HepG2 (cell line): ENCODE results near the gene TXNIP. TPM values are rescaled to one million over a fixed set of nuclear protein-coding genes. Genes with fewer than 3 reads are reported as not detected.

Source experiments
- ARID2 ChIP-seq: sonication (generic); formaldehyde crosslinking; IDR thresholded peaks from 2 replicates; pipeline ENCODE4 v1.8.1; 2022; ENCODE audit warnings: mild to moderate bottlenecking, missing genetic modification reagents, borderline replicate concordance
- CEBPG ChIP-seq: IDR thresholded peaks from 2 replicates; pipeline ENCODE4 v1.6.1; 2016
- FOXO1 ChIP-seq: sonication (generic); formaldehyde crosslinking; IDR thresholded peaks from 2 replicates; pipeline ENCODE4 v1.4.0; 2020; ENCODE audit warnings: missing genetic modification reagents
- NCOR1 ChIP-seq: fragments of 200-600 bp; sonication (generic); IDR thresholded peaks from 2 replicates; pipeline ENCODE4 v1.7.0; 2017; ENCODE audit warnings: antibody characterized with exemption, low read length, borderline replicate concordance
- REPIN1 ChIP-seq: sonication (generic); formaldehyde crosslinking; IDR thresholded peaks from 2 replicates; pipeline ENCODE4 v1.8.0; 2022; ENCODE audit warnings: missing genetic modification reagents, low read depth, mild to moderate bottlenecking, borderline replicate concordance
- TEAD3 ChIP-seq: optimal IDR thresholded peaks from 2 replicates; pipeline ENCODE3; 2016; ENCODE audit warnings: borderline replicate concordance
- polyA plus RNA-seq, 8 experiments: library from polyadenylated mRNA; depleted of rRNA in 3 of 8; stranded (reverse) in 7 of 8; unstranded in 1 of 8; fragments of >200 nt; fragmentation: Illumina TruSeq in 4 of 8; extraction: Trizol in 4 of 8; gene quantifications; 2 replicates each; pipeline versions ENCODE4 v1.2.1 to v1.2.3, GENCODE V29; 2011 to 2016; ENCODE audit warnings: low read depth in 4 of 8, missing spikeins in 1 of 8, mixed read lengths in 1 of 8; ENCODE audit not compliant: insufficient read depth in 1 of 8
- total RNA-seq, 5 experiments: library from RNA; depleted of rRNA; stranded (reverse); fragments of >200 nt; fragmentation: Illumina TruSeq; extraction: Trizol; gene quantifications; 2 replicates each; pipeline ENCODE4 v1.2.3, GENCODE V29; 2016; ENCODE audit warnings: low read depth in 1 of 5
- TF ChIP-seq, protein P1 (sequence below): sonication (generic); formaldehyde crosslinking; IDR thresholded peaks from 2 replicates; pipeline ENCODE4 v1.8.1; 2022; ENCODE audit warnings: mild to moderate bottlenecking, missing genetic modification reagents
- TF ChIP-seq, protein P2 (sequence below): sonication (generic); formaldehyde crosslinking; IDR thresholded peaks from 2 replicates; pipeline ENCODE4 v1.4.0; 2020; ENCODE audit warnings: mild to moderate bottlenecking, missing genetic modification reagents
- TF ChIP-seq, protein P3 (sequence below): sonication (generic); formaldehyde crosslinking; IDR thresholded peaks from 2 replicates; pipeline ENCODE4 v1.5.1; 2020; ENCODE audit warnings: mild to moderate bottlenecking, moderate library complexity, missing genetic modification reagents
- TF ChIP-seq, protein P4 (sequence below): sonication (generic); formaldehyde crosslinking; IDR thresholded peaks from 2 replicates; pipeline ENCODE4 v1.4.0; 2020; ENCODE audit warnings: missing genetic modification reagents
- TF ChIP-seq, protein P5 (sequence below): sonication (generic); formaldehyde crosslinking; conservative IDR thresholded peaks from 2 replicates; pipeline ENCODE4 v1.4.0; 2020; ENCODE audit warnings: missing genetic modification reagents
- TF ChIP-seq, protein P6 (sequence below): sonication (generic); formaldehyde crosslinking; IDR thresholded peaks from 2 replicates; pipeline ENCODE4 v1.4.0; 2020; ENCODE audit warnings: missing genetic modification reagents, mild to moderate bottlenecking, borderline replicate concordance

The TXNIP gene
- total and polyA plus RNA-seq, 2 of the 13 experiments (the other 11 are each of a cell fraction or from before 2014, with no cell fraction given), result 24.4 to 237 TPM

DNA sequence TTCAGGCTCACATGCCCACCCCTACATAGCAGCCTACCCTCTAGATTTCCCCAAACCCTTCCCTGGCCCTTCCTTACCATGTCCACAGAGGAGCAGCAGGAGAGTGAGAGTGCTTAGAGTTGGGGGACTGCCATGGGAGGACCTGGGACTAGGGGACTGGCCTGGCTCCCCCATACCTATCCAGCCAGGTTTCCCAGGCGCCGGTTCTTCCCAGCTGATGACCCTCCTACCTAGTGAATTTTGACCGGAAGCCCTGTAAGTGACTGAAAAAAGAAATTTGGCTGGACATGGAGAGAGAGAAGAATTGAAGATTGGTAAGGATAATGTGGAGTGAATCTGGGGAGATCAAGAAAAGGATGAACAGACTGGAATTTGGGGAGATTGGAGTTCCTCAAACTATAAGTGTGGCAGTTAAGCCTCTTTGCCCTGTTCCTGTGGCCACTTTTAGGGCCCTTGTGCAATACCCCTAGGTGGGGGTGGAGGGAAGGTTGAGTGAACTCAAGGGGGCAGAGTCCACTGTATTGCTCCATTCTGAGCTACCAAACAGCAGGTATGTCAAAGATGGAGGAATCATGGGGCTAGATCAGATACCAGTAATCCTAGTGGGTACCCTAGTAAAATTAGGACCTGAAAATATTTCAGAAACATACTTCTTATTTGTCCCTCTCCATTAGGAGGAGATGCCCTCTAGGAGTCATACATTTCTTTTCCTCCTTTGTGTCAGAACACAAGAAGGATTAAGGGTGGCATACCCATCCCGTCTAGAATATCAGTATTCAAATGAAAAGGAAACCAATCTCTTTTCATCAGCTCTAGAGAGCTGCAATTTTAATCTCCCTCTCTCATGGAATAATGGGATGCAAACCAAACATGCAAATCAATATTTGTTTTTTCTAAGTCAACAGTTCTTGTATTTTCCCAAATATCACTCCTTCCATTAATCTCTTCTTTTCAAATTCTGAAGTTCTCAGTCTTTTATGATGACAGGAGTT, 24.0 kb upstream of the TXNIP start (continued):
- TF ChIP-seq, protein P1, sequence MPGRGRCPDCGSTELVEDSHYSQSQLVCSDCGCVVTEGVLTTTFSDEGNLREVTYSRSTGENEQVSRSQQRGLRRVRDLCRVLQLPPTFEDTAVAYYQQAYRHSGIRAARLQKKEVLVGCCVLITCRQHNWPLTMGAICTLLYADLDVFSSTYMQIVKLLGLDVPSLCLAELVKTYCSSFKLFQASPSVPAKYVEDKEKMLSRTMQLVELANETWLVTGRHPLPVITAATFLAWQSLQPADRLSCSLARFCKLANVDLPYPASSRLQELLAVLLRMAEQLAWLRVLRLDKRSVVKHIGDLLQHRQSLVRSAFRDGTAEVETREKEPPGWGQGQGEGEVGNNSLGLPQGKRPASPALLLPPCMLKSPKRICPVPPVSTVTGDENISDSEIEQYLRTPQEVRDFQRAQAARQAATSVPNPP (CRISPR knock-in tag), result no peak
- no peak for TF ChIP-seq ARID2 (CRISPR knock-in tag)
- TF ChIP-seq, protein P2, sequence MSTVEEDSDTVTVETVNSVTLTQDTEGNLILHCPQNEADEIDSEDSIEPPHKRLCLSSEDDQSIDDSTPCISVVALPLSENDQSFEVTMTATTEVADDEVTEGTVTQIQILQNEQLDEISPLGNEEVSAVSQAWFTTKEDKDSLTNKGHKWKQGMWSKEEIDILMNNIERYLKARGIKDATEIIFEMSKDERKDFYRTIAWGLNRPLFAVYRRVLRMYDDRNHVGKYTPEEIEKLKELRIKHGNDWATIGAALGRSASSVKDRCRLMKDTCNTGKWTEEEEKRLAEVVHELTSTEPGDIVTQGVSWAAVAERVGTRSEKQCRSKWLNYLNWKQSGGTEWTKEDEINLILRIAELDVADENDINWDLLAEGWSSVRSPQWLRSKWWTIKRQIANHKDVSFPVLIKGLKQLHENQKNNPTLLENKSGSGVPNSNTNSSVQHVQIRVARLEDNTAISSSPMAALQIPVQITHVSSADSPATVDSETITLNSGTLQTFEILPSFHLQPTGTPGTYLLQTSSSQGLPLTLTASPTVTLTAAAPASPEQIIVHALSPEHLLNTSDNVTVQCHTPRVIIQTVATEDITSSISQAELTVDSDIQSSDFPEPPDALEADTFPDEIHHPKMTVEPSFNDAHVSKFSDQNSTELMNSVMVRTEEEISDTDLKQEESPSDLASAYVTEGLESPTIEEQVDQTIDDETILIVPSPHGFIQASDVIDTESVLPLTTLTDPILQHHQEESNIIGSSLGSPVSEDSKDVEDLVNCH (CRISPR knock-in tag), result no peak
- TF ChIP-seq, protein P3, sequence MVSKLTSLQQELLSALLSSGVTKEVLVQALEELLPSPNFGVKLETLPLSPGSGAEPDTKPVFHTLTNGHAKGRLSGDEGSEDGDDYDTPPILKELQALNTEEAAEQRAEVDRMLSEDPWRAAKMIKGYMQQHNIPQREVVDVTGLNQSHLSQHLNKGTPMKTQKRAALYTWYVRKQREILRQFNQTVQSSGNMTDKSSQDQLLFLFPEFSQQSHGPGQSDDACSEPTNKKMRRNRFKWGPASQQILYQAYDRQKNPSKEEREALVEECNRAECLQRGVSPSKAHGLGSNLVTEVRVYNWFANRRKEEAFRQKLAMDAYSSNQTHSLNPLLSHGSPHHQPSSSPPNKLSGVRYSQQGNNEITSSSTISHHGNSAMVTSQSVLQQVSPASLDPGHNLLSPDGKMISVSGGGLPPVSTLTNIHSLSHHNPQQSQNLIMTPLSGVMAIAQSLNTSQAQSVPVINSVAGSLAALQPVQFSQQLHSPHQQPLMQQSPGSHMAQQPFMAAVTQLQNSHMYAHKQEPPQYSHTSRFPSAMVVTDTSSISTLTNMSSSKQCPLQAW (CRISPR knock-in tag), result no peak
- TF ChIP-seq NCOR1, result peak; percentile 82
- peak; percentile 98 for TF ChIP-seq CEBPG (CRISPR knock-in tag)
- TF ChIP-seq TEAD3 (CRISPR knock-in tag), result peak; percentile 23
- TF ChIP-seq, protein P4, sequence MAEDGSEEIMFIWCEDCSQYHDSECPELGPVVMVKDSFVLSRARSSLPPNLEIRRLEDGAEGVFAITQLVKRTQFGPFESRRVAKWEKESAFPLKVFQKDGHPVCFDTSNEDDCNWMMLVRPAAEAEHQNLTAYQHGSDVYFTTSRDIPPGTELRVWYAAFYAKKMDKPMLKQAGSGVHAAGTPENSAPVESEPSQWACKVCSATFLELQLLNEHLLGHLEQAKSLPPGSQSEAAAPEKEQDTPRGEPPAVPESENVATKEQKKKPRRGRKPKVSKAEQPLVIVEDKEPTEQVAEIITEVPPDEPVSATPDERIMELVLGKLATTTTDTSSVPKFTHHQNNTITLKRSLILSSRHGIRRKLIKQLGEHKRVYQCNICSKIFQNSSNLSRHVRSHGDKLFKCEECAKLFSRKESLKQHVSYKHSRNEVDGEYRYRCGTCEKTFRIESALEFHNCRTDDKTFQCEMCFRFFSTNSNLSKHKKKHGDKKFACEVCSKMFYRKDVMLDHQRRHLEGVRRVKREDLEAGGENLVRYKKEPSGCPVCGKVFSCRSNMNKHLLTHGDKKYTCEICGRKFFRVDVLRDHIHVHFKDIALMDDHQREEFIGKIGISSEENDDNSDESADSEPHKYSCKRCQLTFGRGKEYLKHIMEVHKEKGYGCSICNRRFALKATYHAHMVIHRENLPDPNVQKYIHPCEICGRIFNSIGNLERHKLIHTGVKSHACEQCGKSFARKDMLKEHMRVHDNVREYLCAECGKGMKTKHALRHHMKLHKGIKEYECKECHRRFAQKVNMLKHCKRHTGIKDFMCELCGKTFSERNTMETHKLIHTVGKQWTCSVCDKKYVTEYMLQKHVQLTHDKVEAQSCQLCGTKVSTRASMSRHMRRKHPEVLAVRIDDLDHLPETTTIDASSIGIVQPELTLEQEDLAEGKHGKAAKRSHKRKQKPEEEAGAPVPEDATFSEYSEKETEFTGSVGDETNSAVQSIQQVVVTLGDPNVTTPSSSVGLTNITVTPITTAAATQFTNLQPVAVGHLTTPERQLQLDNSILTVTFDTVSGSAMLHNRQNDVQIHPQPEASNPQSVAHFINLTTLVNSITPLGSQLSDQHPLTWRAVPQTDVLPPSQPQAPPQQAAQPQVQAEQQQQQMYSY, result no peak
- TF ChIP-seq REPIN1, result no peak
- TF ChIP-seq, protein P5, sequence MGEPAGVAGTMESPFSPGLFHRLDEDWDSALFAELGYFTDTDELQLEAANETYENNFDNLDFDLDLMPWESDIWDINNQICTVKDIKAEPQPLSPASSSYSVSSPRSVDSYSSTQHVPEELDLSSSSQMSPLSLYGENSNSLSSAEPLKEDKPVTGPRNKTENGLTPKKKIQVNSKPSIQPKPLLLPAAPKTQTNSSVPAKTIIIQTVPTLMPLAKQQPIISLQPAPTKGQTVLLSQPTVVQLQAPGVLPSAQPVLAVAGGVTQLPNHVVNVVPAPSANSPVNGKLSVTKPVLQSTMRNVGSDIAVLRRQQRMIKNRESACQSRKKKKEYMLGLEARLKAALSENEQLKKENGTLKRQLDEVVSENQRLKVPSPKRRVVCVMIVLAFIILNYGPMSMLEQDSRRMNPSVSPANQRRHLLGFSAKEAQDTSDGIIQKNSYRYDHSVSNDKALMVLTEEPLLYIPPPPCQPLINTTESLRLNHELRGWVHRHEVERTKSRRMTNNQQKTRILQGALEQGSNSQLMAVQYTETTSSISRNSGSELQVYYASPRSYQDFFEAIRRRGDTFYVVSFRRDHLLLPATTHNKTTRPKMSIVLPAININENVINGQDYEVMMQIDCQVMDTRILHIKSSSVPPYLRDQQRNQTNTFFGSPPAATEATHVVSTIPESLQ, result no peak
- TF ChIP-seq, protein P6, sequence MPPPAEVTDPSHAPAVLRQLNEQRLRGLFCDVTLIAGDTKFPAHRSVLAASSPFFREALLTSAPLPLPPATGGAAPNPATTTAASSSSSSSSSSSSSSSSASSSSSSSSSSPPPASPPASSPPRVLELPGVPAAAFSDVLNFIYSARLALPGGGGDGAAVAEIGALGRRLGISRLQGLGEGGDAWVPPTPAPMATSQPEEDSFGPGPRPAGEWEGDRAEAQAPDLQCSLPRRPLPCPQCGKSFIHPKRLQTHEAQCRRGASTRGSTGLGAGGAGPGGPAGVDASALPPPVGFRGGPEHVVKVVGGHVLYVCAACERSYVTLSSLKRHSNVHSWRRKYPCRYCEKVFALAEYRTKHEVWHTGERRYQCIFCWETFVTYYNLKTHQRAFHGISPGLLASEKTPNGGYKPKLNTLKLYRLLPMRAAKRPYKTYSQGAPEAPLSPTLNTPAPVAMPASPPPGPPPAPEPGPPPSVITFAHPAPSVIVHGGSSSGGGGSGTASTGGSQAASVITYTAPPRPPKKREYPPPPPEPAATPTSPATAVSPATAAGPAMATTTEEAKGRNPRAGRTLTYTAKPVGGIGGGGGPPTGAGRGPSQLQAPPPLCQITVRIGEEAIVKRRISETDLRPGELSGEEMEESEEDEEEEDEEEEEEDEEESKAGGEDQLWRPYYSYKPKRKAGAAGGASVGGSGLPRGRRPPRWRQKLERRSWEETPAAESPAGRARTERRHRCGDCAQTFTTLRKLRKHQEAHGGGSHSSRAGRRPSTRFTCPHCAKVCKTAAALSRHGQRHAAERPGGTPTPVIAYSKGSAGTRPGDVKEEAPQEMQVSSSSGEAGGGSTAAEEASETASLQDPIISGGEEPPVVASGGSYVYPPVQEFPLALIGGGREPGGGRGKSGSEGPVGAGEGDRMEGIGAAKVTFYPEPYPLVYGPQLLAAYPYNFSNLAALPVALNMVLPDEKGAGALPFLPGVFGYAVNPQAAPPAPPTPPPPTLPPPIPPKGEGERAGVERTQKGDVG (CRISPR knock-in tag), result no peak
- peak; percentile 62; the same call in 1 of the 2 replicates for TF ChIP-seq FOXO1 (CRISPR knock-in tag)
